HepG2 (cell line): ENCODE measurements around the gene PKIG. TPM values are rescaled to one million over a fixed set of nuclear protein-coding genes. Genes with fewer than 3 reads are reported as not detected.

Experiments
- ATAC-seq: fragments of 200-7000 bp; cut with Tn5 transposase; 3 replicates; pipeline ENCODE4 v1.9.1; 2020; ENCODE audit warnings: mild to moderate bottlenecking, moderate library complexity
- Bru-seq: library from RNA; stranded (reverse); fragments of 400-500 nt; gene quantifications from one replicate; lab custom pipeline; 2021; lab: Mats Ljungman, UMichigan
- BruChase-seq, 2 experiments: library from RNA; stranded (reverse); fragments of 400-500 nt; gene quantifications; one replicate each; lab custom pipeline; 2021; lab: Mats Ljungman, UMichigan
- BruUV-seq: library from RNA; stranded (reverse); fragments of 400-500 nt; replicated peaks from 2 replicates; lab custom pipeline; 2021; lab: Mats Ljungman, UMichigan
- CTCF ChIA-PET: fragments of 300-600 bp; formaldehyde crosslinking; extraction: SDS; loops from one replicate; lab custom pipeline; 2021; ENCODE audit warnings: low total read pairs, inconsistent platforms, low intra/inter-chr PET ratio; lab: Yijun Ruan, JAX
- POLR2A ChIA-PET: fragments of 350-600 bp; sonication (Branson Sonifier 250); formaldehyde crosslinking; loops from one replicate; lab custom pipeline; 2020; ENCODE audit warnings: antibody characterized with exemption, inconsistent platforms; lab: Yijun Ruan, JAX
- DNase-seq: peaks from one replicate; pipeline ENCODE4 v3.0.0-alpha.2; 2015; ENCODE audit warnings: low spot score
- FAIRE-seq: peaks from 3 replicates; lab custom pipeline; 2011; peaks lifted over from hg19 to GRCh38; lab: Jason Lieb, UNC
- H2AFZ ChIP-seq: one replicate; pipeline ENCODE4 v1.6.1; 2011; ENCODE audit warnings: low read length, inconsistent platforms
- H3K27ac ChIP-seq: fragments of 300-600 bp; 3 replicates; pipeline ENCODE4 v1.8.0; 2011; ENCODE audit warnings: mixed run types, mild to moderate bottlenecking, mixed read lengths, low read length, inconsistent platforms; ENCODE audit not compliant: insufficient read depth; ENCODE audit errors: extremely low read length
- H3K27me3 ChIP-seq, 2 experiments: fragments of 200-600 bp in 1 of 2; 2 replicates in 1 of 2; 3 replicates in 1 of 2; pipeline versions ENCODE4 v1.6.0 to v1.8.0; 2011; ENCODE audit warnings: low read length in 2 of 2, mild to moderate bottlenecking in 2 of 2, moderate library complexity in 2 of 2, inconsistent platforms in 1 of 2; ENCODE audit not compliant: insufficient read depth in 2 of 2, control insufficient read depth in 1 of 2
- H3K36me3 ChIP-seq, 2 experiments: fragments of 200-600 bp in 1 of 2; replicated peaks in 1 of 2; 2 replicates in 1 of 2; 3 replicates in 1 of 2; pipeline versions ENCODE4 v1.5.1 to v1.8.0; 2011; ENCODE audit warnings: low read length in 2 of 2, inconsistent platforms in 1 of 2; ENCODE audit not compliant: insufficient read depth in 2 of 2, control insufficient read depth in 1 of 2
- H3K4me1 ChIP-seq: 2 replicates; pipeline ENCODE4 v1.5.1; 2012; ENCODE audit warnings: low read length, inconsistent platforms; ENCODE audit not compliant: insufficient read depth
- H3K4me2 ChIP-seq: 2 replicates; pipeline ENCODE4 v1.6.0; 2011; ENCODE audit warnings: low read depth, low read length, inconsistent platforms
- H3K4me3 ChIP-seq, 3 experiments: fragments of 200-600 bp in 1 of 3; sonication (generic), shearing (Covaris generic) in 1 of 3; replicated peaks in 1 of 3; 2 replicates each; pipeline ENCODE4 v1.5.1; 2011 to 2016; ENCODE audit warnings: low read length in 3 of 3, inconsistent platforms in 2 of 3, low read depth in 2 of 3, mild to moderate bottlenecking in 2 of 3, control low read depth in 1 of 3, mixed read lengths in 1 of 3; ENCODE audit not compliant: insufficient read depth in 1 of 3
- H3K79me2 ChIP-seq: one replicate; pipeline ENCODE4 v1.6.1; 2011; ENCODE audit warnings: low read length, inconsistent platforms; ENCODE audit not compliant: insufficient read depth
- H3K9ac ChIP-seq: 2 replicates; pipeline ENCODE4 v1.6.0; 2011; ENCODE audit warnings: mild to moderate bottlenecking, low read depth, low read length, inconsistent platforms; ENCODE audit not compliant: insufficient read depth
- H3K9me3 ChIP-seq: 2 replicates; pipeline ENCODE4 v1.5.1; 2012; ENCODE audit warnings: mild to moderate bottlenecking, low read length
- H4K20me1 ChIP-seq: 2 replicates; pipeline ENCODE4 v1.6.0; 2011; ENCODE audit warnings: inconsistent platforms, mild to moderate bottlenecking, low read length, moderate library complexity; ENCODE audit not compliant: insufficient read depth
- ATRX ChIP-seq: sonication (generic); formaldehyde crosslinking; IDR thresholded peaks from 2 replicates; pipeline ENCODE4 v1.4.0; 2020; ENCODE audit warnings: missing genetic modification reagents, borderline replicate concordance
- CENPX ChIP-seq: sonication (generic); formaldehyde crosslinking; IDR thresholded peaks from 2 replicates; pipeline ENCODE4 v1.9.0; 2021; ENCODE audit warnings: mild to moderate bottlenecking, missing genetic modification reagents, moderate library complexity
- DR1 ChIP-seq: sonication (generic); formaldehyde crosslinking; IDR thresholded peaks from 2 replicates; pipeline ENCODE4 v1.8.0; 2021; ENCODE audit warnings: mild to moderate bottlenecking, missing genetic modification reagents, inconsistent platforms
- FOXA1 ChIP-seq, 2 experiments: fragments of 450-650 bp in 1 of 2; sonication (generic) in 1 of 2; formaldehyde crosslinking in 1 of 2; IDR thresholded peaks; 2 replicates each; pipeline versions ENCODE4 v1.4.0 to v1.6.1; 2016 to 2020; ENCODE audit warnings: missing genetic modification reagents in 1 of 2
- MATR3 ChIP-seq: sonication (generic); formaldehyde crosslinking; IDR thresholded peaks from 2 replicates; pipeline ENCODE4 v1.4.0; 2020; ENCODE audit warnings: missing genetic modification reagents
- NBN ChIP-seq: fragments of 450-650 bp; conservative IDR thresholded peaks from 2 replicates; pipeline ENCODE4 v1.6.1; 2017
- XBP1 ChIP-seq: sonication (generic); formaldehyde crosslinking; IDR thresholded peaks from 2 replicates; pipeline ENCODE4 v1.5.0; 2020; ENCODE audit warnings: missing genetic modification reagents
- ZNF747 ChIP-seq: sonication (generic); formaldehyde crosslinking; IDR thresholded peaks from 2 replicates; pipeline ENCODE4 v1.8.1; 2023; ENCODE audit warnings: missing genetic modification reagents, mild to moderate bottlenecking, borderline replicate concordance
- WGBS: methylation state at CpG from one replicate; pipeline ENCODE4 v1.1.6; 2017; ENCODE audit warnings: low lambda C conversion rate; 5-methylcytosine and 5-hydroxymethylcytosine counted together
- in situ Hi-C: cut with HindIII; loops from 2 replicates; pipeline ENCODE4 v1.10.0; 2017; ENCODE audit warnings: low pct_unique_long_range_greater_than_20kb; ENCODE audit not compliant: extremely low pct_ligation_motif_present
- intact Hi-C: fragments of 100-400 bp; cut with micrococcal nuclease; formaldehyde crosslinking; loops from one replicate; pipeline ENCODE4 v1.10.0; 2022; ENCODE audit not compliant: unreplicated experiment
- long read RNA-seq, 2 experiments: library from RNA in 1 of 2; library from polyadenylated mRNA in 1 of 2; stranded (forward) in 1 of 2; unstranded in 1 of 2; transcript quantifications; one replicate each; pipeline ENCODE4 v2.0.0, GENCODE V29; 2019 to 2022
- polyA minus RNA-seq, 3 experiments: library from RNA; depleted of rRNA, polyadenylated mRNA; stranded (reverse); fragments of >200 nt; gene quantifications; 2 replicates each; pipeline ENCODE4 v1.2.3, GENCODE V29; 2011; ENCODE audit warnings: low replicate concordance in 1 of 3
- polyA plus RNA-seq, 8 experiments: library from polyadenylated mRNA; depleted of rRNA in 3 of 8; stranded (reverse) in 7 of 8; unstranded in 1 of 8; fragments of >200 nt; fragmentation: Illumina TruSeq in 4 of 8; extraction: Trizol in 4 of 8; gene quantifications; 2 replicates each; pipeline versions ENCODE4 v1.2.1 to v1.2.3, GENCODE V29; 2011 to 2016; ENCODE audit warnings: low read depth in 4 of 8, missing spikeins in 1 of 8, mixed read lengths in 1 of 8; ENCODE audit not compliant: insufficient read depth in 1 of 8
- total RNA-seq, 5 experiments: library from RNA; depleted of rRNA; stranded (reverse); fragments of >200 nt; fragmentation: Illumina TruSeq; extraction: Trizol; gene quantifications; 2 replicates each; pipeline ENCODE4 v1.2.3, GENCODE V29; 2016; ENCODE audit warnings: low read depth in 1 of 5

Gene PKIG
- total RNA-seq (2016; rRNA removed; fragmentation: Illumina TruSeq; extraction: Trizol) (44.5 and 47.6 TPM in 2 replicates), polyA plus RNA-seq (2011; rRNA removed) (30.8 and 31.0 TPM in 2 replicates), polyA minus RNA-seq (2011; rRNA and poly(A)+ RNA removed; ENCODE audit: low replicate concordance) (5.9 and 22.6 TPM in 2 replicates), Bru-seq, nascent RNA (percentile 68 among the genes with signal in this experiment), BruChase-seq, experiment 1, labeled RNA remaining after a 6-hour chase (percentile 57 among the genes with signal in this experiment), BruChase-seq, experiment 2, labeled RNA remaining after a 2-hour chase (percentile 55 among the genes with signal in this experiment)
- 153 and 165 TPM in 2 replicates for total RNA-seq (2016; cell fraction: cytosol; rRNA removed; fragmentation: Illumina TruSeq; extraction: Trizol; ENCODE audit: low read depth)
- 46.5 and 47.5 TPM in 2 replicates for total RNA-seq (2016; cell fraction: insoluble cytoplasmic fraction; rRNA removed; fragmentation: Illumina TruSeq; extraction: Trizol)
- 152 and 172 TPM in 2 replicates for total RNA-seq (2016; cell fraction: membrane; rRNA removed; fragmentation: Illumina TruSeq; extraction: Trizol)
- total RNA-seq (2016; cell fraction: nucleus; rRNA removed; fragmentation: Illumina TruSeq; extraction: Trizol), result 15.9 and 17.5 TPM in 2 replicates
- 38.5 and 44.2 TPM in 2 replicates for polyA plus RNA-seq (2011; cell fraction: cytosol; rRNA removed)
- 16.9 and 18.1 TPM in 2 replicates for polyA plus RNA-seq (2011; cell fraction: nucleus; rRNA removed)
- polyA plus RNA-seq (2012), result 31.8 and 34.8 TPM in 2 replicates
- polyA plus RNA-seq (2016; cell fraction: cytosol; fragmentation: Illumina TruSeq; extraction: Trizol; ENCODE audit: low read depth), result 204 and 234 TPM in 2 replicates
- polyA plus RNA-seq (2016; cell fraction: insoluble cytoplasmic fraction; fragmentation: Illumina TruSeq; extraction: Trizol; ENCODE audit: low read depth), result 54.1 and 61.3 TPM in 2 replicates
- polyA plus RNA-seq (2016; cell fraction: membrane; fragmentation: Illumina TruSeq; extraction: Trizol; ENCODE audit: low read depth), result 173 and 198 TPM in 2 replicates
- 31.1 and 35.7 TPM in 2 replicates for polyA plus RNA-seq (2016; cell fraction: nucleus; fragmentation: Illumina TruSeq; extraction: Trizol; ENCODE audit: insufficient read depth, low read depth)
- polyA minus RNA-seq (2011; cell fraction: cytosol; rRNA and poly(A)+ RNA removed), result 13.4 and 14.9 TPM in 2 replicates
- 9.3 and 9.9 TPM in 2 replicates for polyA minus RNA-seq (2011; cell fraction: nucleus; rRNA and poly(A)+ RNA removed)
- long read RNA-seq, experiment 1, transcript PKIG-207 (4 exons, 1,191 nt), result major isoform, 73 of 91 reads
- long read RNA-seq, experiment 1, partial matches to known transcripts, result 4 of 91 reads
- long read RNA-seq, experiment 1, other reads (novel, unspliced or antisense), result 9 of 91 reads
- long read RNA-seq, experiment 2, transcript PKIG-207 (4 exons, 1,191 nt), result major isoform, 41 of 91 reads
- long read RNA-seq, experiment 2, transcript PKIG-201 (2 exons, 1,153 nt), result minor isoform, 14 of 91 reads
- long read RNA-seq, experiment 2, partial matches to known transcripts, result 27 of 91 reads
- long read RNA-seq, experiment 2, other reads (novel, unspliced or antisense), result 5 of 91 reads

DNA sequence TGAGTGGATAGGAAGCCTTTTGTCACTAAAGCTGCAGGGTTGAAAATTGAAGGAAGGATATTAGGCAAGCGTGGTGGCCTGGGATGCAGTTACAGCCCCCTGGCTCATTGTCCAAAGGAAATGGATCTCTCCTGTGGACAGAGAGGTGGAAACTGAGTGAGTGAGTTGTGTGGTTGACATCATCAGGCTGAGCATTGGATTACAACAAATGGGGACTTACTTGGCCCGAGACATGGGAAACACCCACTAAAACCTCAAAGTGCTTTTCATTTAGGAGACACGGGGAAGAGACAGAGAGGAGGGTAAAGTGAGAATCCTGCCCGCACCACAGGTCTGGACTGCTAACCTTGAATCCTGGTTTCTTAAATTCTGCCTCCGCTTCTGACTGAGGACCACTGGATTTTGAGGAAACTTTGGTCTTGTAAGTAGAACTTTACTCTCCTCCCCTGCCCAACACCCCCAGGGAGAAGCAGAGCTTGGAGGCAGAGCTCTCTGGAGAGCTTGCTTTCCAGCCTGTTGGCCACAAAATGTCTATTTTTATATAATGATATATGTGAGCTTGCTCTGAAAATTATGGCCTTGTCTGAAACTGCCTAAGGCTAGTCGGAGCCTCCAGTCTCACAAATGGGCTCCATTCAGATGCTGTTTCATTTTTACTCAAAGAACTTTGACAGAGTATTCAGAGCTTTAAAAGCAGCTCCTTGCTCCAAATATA lies at the start of gene PKIG:
Gene PKIG (plus strand): TSS at position 269 of the 715 bp plus-strand sequence. CDS start 31,978 bp downstream, outside the sequence.
- intact Hi-C loops, result no loop called here
- H3K79me2 ChIP-seq, result no peaks in the 10 kb centered on the region
- H3K27me3 ChIP-seq, result no peaks in the 10 kb centered on the region
- ATAC-seq, result no peak
- H4K20me1 ChIP-seq, result no peaks in the 10 kb centered on the region
- no peak within 1 kb of the TSS for H3K4me2 ChIP-seq
- H3K36me3 ChIP-seq, result no peaks in the 10 kb centered on the region; a peak in 1 of 5 replicates
- peaks cover 5% of the 10 kb centered on the region for H3K4me1 ChIP-seq
- FAIRE-seq, result no peak
- WGBS, result 92% methylated on average over 6 of the region's 6 CpGs
- H3K9ac ChIP-seq, result no peak within 1 kb of the TSS
- no peak within 1 kb of the TSS for H3K4me3 ChIP-seq
- H3K9me3 ChIP-seq, result no peaks in the 10 kb centered on the region
- no peak for TF ChIP-seq MATR3 (CRISPR knock-in tag)
- TF ChIP-seq XBP1, result no peak
- TF ChIP-seq DR1, result no peak
- TF ChIP-seq FOXA1 (IDR thresholded peaks at IDR 0.05), result no peak
- no peak for TF ChIP-seq FOXA1 (CRISPR knock-in tag; IDR thresholded peaks at IDR 0.05)
- TF ChIP-seq CENPX (CRISPR knock-in tag), result 0 out of 2 replicates have a peak, but pooled peaks have one; percentile 34
- TF ChIP-seq ATRX (CRISPR knock-in tag), result no peak
- no peak for TF ChIP-seq ZNF747
- no peak for TF ChIP-seq NBN
- in situ Hi-C loops, result no loop called here
- DNase-seq, result no peak
- ChIA-PET CTCF (no interaction called here), POLR2A (no interaction called here)
- H2AFZ ChIP-seq, result no peak within 1 kb of the TSS
- BruUV-seq, result no TSS peak
- no peak within 1 kb of the TSS for H3K27ac ChIP-seq
